ENCODE measurements around the gene CMKLR1. TPM values are rescaled to one million over a fixed set of nuclear protein-coding genes. Genes with fewer than 3 reads are reported as not detected.

CMKLR1 gene
- total and polyA plus RNA-seq, 9 of the 15 experiments (the other 6 are each of a cell fraction or from before 2014, with no cell fraction given): 0.11 to 1.4 (median 0.20) TPM

- Histone ChIP-seq H2AFZ (ENCODE audit: low read depth, low read length) (no peak overlapping the region), H3K79me2 (ENCODE audit: control insufficient read depth, insufficient read depth, low read length) (no peaks in the 10 kb centered on the region), H3K36me3 (ENCODE audit: control insufficient read depth, insufficient read depth, low read length) (no peaks in the 10 kb centered on the region), H3K27me3 (ENCODE audit: control insufficient read depth in 2 of 2, insufficient read depth in 2 of 2, low read length in 2 of 2) (peaks cover 14 to 20% of the 10 kb centered on the region in 2 experiments; a peak in 4 of 5 replicates), H3K27ac (ENCODE audit: extremely low read depth, low read depth, low read length) (no peak overlapping the region), H3K9me1 (ENCODE audit: control insufficient read depth, insufficient read depth, low read length) (no peaks in the 10 kb centered on the region), H3K4me1 (replicated peaks in 1 of 2; ENCODE audit: control insufficient read depth in 2 of 2, insufficient read depth in 2 of 2, low read length in 2 of 2) (peaks cover 0 to 3% of the 10 kb centered on the region in 2 experiments; a peak in 1 of 5 replicates), H3K4me2 (ENCODE audit: insufficient read depth, low read length) (no peak overlapping the region), H3K9me3 (replicated peaks; ENCODE audit: control insufficient read depth, insufficient read depth, low read depth, low read length) (no peaks in the 10 kb centered on the region), H3K9ac (ENCODE audit: insufficient read depth in 1 of 2, low read depth in 2 of 2, low read length in 2 of 2) (no peak overlapping the region), H4K20me1 (replicated peaks; ENCODE audit: control insufficient read depth, insufficient read depth, low read length) (peaks cover 5% of the 10 kb centered on the region; the same call in 1 of the 2 replicates), H3K4me3 (no peak overlapping the region)
- ChIA-PET CTCF (ENCODE audit: low intra/inter-chr PET ratio) (no interaction called here), POLR2A (interaction anchor here (0.6 kb wide), 1 partner anchor 11 kb away, joined by 3 read pairs; no protein-coding TSS in a partner anchor)
- peak; percentile 30; the same call in 1 of the 2 replicates for TF ChIP-seq SPI1 (IDR thresholded peaks at IDR 0.05; ENCODE audit: borderline replicate concordance, low read depth, low read length)
- no peak for TF ChIP-seq CBFA2T2 (conservative IDR thresholded peaks at IDR 0.05)
- intact Hi-C loops (cut with micrococcal nuclease) (no loop called here), in situ Hi-C loops (cut with MboI) (no loop called here)
- no TSS peak for BruUV-seq (replicated peaks)
- DNase-seq (ENCODE audit: extremely low read depth in 1 of 4, low spot score in 3 of 4): no peak
- 0% methylated on average over 6 of the region's 6 CpGs for WGBS (ENCODE audit: insufficient coverage, low coverage, missing lambda C conversion rate)
- ATAC-seq: no peak
- FAIRE-seq: no peak
Measured at GRCh38 chr12:108297895-108298760, 41.0 kb downstream of the CMKLR1 start.

- CTCF ChIA-PET (ENCODE audit: low intra/inter-chr PET ratio): no interaction called here
- ATAC-seq: no peak
Measured at GRCh38 chr12:108297424-108297823, 41.7 kb downstream of the CMKLR1 start.

More at GRCh38 chr12:108297424-108297823, 41.7 kb downstream of the CMKLR1 start:
- Histone ChIP-seq H3K9ac (ENCODE audit: insufficient read depth in 1 of 2, low read depth in 2 of 2, low read length in 2 of 2) (no peak overlapping the region), H2AFZ (ENCODE audit: low read depth, low read length) (no peak overlapping the region), H3K27ac (ENCODE audit: extremely low read depth, low read depth, low read length) (no peak overlapping the region), H3K4me1 (replicated peaks in 1 of 2; ENCODE audit: control insufficient read depth in 2 of 2, insufficient read depth in 2 of 2, low read length in 2 of 2) (no peaks in the 10 kb centered on the region), H3K27me3 (ENCODE audit: control insufficient read depth in 2 of 2, insufficient read depth in 2 of 2, low read length in 2 of 2) (peaks cover 10 to 16% of the 10 kb centered on the region in 2 experiments; a peak in 4 of 5 replicates), H3K36me3 (ENCODE audit: control insufficient read depth, insufficient read depth, low read length) (no peaks in the 10 kb centered on the region), H3K4me2 (ENCODE audit: insufficient read depth, low read length) (no peak overlapping the region), H3K9me1 (ENCODE audit: control insufficient read depth, insufficient read depth, low read length) (no peaks in the 10 kb centered on the region), H3K4me3 (no peak overlapping the region), H3K79me2 (ENCODE audit: control insufficient read depth, insufficient read depth, low read length) (no peaks in the 10 kb centered on the region), H3K9me3 (replicated peaks; ENCODE audit: control insufficient read depth, insufficient read depth, low read depth, low read length) (no peaks in the 10 kb centered on the region), H4K20me1 (replicated peaks; ENCODE audit: control insufficient read depth, insufficient read depth, low read length) (0 out of 2 replicates have a peak, but pooled peaks cover 5% of the 10 kb centered on the region)
- FAIRE-seq (no peak), DNase-seq (ENCODE audit: extremely low read depth in 1 of 4, low spot score in 3 of 4) (no peak)
- POLR2A ChIA-PET: interaction anchor here (0.6 kb wide), 1 partner anchor 11 kb away, joined by 3 read pairs; no protein-coding TSS in a partner anchor
- peak; percentile 89 for TF ChIP-seq BRD9 (IDR thresholded peaks at IDR 0.05; ENCODE audit: low read depth, partially characterized antibody)
- no peak for TF ChIP-seq CREB3L1 (IDR thresholded peaks at IDR 0.05; ENCODE audit: borderline replicate concordance, low read depth)
- TF ChIP-seq KDM1A (IDR thresholded peaks at IDR 0.05): peak; percentile 14 to 50; a peak in 1 of 4 replicates
- peak; percentile 90 for TF ChIP-seq ZFP36 (IDR thresholded peaks at IDR 0.05; ENCODE audit: low read depth, low read length, partially characterized antibody)
- TF ChIP-seq RBM25 (IDR thresholded peaks at IDR 0.05; ENCODE audit: low read depth, low read length, severe bottlenecking): peak; percentile 98
- TF ChIP-seq BCOR (IDR thresholded peaks at IDR 0.05): peak; percentile 78
- no peak for TF ChIP-seq HCFC1 (IDR thresholded peaks at IDR 0.05; ENCODE audit: low read depth, low read length)
- peak; percentile 30; the same call in 1 of the 2 replicates for TF ChIP-seq ADNP (tag; IDR thresholded peaks at IDR 0.05)
- 9% methylated on average over 2 of the region's 2 CpGs for WGBS (ENCODE audit: insufficient coverage, low coverage, missing lambda C conversion rate)
- in situ Hi-C loops (cut with MboI) (no loop called here), intact Hi-C loops (cut with micrococcal nuclease) (no loop called here)
- no TSS peak for BruUV-seq (replicated peaks)

Measured in K562 (cell line).